HG02870 (cell line): ENCODE results near the gene C1orf21.

ENCODE experiments used
- ATAC-seq: cut with Tn5 transposase; IDR thresholded peaks from one replicate; pipeline ENCODE4 v1.9.1; 2021; ENCODE audit warnings: mild to moderate bottlenecking, moderate library complexity; ENCODE audit not compliant: unreplicated experiment

Gene C1orf21

GRCh38 chr1:184409011-184409410, 22.2 kb downstream of the C1orf21 start:
- no peak for ATAC-seq

- ATAC-seq, result no peak
These were observed 25.6 kb downstream of the C1orf21 start for GRCh38 chr1:184412472-184412871.

GRCh38 chr1:184416481-184416880, 29.7 kb downstream of the C1orf21 start:
- no peak for ATAC-seq

- ATAC-seq, result no peak
These were observed 30.1 kb downstream of the C1orf21 start for GRCh38 chr1:184416946-184417345.

GRCh38 chr1:184417916-184418315, 31.1 kb downstream of the C1orf21 start:
- no peak for ATAC-seq

- no peak for ATAC-seq
These were observed 32.0 kb downstream of the C1orf21 start for GRCh38 chr1:184418652-184419349.

- ATAC-seq, result no peak
These were observed 32.7 kb downstream of the C1orf21 start for GRCh38 chr1:184419350-184420161.

GRCh38 chr1:184422490-184423233, 35.8 kb downstream of the C1orf21 start:
- ATAC-seq, result no peak

GRCh38 chr1:184423649-184424048, 36.8 kb downstream of the C1orf21 start:
- no peak for ATAC-seq

- no peak for ATAC-seq
These were observed 37.3 kb downstream of the C1orf21 start for GRCh38 chr1:184424157-184424556.

GRCh38 chr1:184424945-184425344, 38.1 kb downstream of the C1orf21 start:
- ATAC-seq, result no peak

- no peak for ATAC-seq
These were observed 38.8 kb downstream of the C1orf21 start for GRCh38 chr1:184425449-184426277.

GRCh38 chr1:184426278-184426674, 39.4 kb downstream of the C1orf21 start:
- ATAC-seq, result no peak

GRCh38 chr1:184427722-184428121, 40.9 kb downstream of the C1orf21 start:
- no peak for ATAC-seq

GRCh38 chr1:184428604-184429003, 41.8 kb downstream of the C1orf21 start:
- no peak for ATAC-seq

- ATAC-seq, result no peak
These were observed 42.5 kb downstream of the C1orf21 start for GRCh38 chr1:184429335-184429734.

- ATAC-seq, result no peak
These were observed 47.2 kb downstream of the C1orf21 start for GRCh38 chr1:184433956-184434502.

- ATAC-seq, result no peak
These were observed 50.5 kb downstream of the C1orf21 start for GRCh38 chr1:184437291-184437690.

GRCh38 chr1:184438363-184438762, 51.5 kb downstream of the C1orf21 start:
- ATAC-seq, result no peak

GRCh38 chr1:184442260-184442659, 55.4 kb downstream of the C1orf21 start:
- no peak for ATAC-seq
